ENCODE data around the gene SLC6A5.

The SLC6A5 gene

GRCh38 chr11:20584093-20584774, 15.2 kb upstream of the SLC6A5 start:
- Histone ChIP-seq H3K36me3 (no peaks in the 10 kb centered on the region), H3K9me3 (no peaks in the 10 kb centered on the region), H3K27me3 (no peaks in the 10 kb centered on the region), H3K4me3 (ENCODE audit: low read depth, low read length) (no peak overlapping the region), H3K4me1 (peaks cover 4% of the 10 kb centered on the region; the same call in 1 of the 2 replicates)
- TF ChIP-seq, protein P1, sequence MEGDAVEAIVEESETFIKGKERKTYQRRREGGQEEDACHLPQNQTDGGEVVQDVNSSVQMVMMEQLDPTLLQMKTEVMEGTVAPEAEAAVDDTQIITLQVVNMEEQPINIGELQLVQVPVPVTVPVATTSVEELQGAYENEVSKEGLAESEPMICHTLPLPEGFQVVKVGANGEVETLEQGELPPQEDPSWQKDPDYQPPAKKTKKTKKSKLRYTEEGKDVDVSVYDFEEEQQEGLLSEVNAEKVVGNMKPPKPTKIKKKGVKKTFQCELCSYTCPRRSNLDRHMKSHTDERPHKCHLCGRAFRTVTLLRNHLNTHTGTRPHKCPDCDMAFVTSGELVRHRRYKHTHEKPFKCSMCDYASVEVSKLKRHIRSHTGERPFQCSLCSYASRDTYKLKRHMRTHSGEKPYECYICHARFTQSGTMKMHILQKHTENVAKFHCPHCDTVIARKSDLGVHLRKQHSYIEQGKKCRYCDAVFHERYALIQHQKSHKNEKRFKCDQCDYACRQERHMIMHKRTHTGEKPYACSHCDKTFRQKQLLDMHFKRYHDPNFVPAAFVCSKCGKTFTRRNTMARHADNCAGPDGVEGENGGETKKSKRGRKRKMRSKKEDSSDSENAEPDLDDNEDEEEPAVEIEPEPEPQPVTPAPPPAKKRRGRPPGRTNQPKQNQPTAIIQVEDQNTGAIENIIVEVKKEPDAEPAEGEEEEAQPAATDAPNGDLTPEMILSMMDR (IDR thresholded peaks at IDR 0.05; ENCODE audit: low read depth, low read length) = no peak
- peak; percentile 42 for DNase-seq

DNA sequence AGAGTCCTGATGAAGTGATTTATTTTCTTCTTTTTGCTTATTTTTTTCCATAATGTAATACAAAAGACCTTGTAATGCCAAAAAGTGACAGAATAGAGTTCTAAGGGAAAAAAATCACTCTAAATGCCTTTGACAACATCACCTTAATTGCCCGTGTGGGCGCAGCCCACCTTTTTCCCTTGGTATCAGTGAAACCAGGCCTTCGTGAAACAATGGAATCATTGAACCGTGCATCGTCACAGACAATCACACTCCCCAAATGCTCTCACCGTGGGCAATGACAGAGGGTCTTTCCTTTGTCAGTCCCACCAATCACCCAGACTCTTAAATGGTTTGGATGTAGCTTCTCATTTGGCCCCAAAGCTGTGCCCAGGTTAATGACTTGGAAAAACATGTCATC, 9.6 kb upstream of the SLC6A5 start:
- Histone ChIP-seq H3K4me3 (ENCODE audit: low read depth, low read length) (no peak overlapping the region), H3K36me3 (no peaks in the 10 kb centered on the region), H3K9me3 (no peaks in the 10 kb centered on the region), H3K4me1 (peaks cover 5% of the 10 kb centered on the region), H3K27me3 (no peaks in the 10 kb centered on the region)
- peak; percentile 36 for DNase-seq
- TF ChIP-seq, protein P1 (IDR thresholded peaks at IDR 0.05; ENCODE audit: low read depth, low read length) = no peak

DNA sequence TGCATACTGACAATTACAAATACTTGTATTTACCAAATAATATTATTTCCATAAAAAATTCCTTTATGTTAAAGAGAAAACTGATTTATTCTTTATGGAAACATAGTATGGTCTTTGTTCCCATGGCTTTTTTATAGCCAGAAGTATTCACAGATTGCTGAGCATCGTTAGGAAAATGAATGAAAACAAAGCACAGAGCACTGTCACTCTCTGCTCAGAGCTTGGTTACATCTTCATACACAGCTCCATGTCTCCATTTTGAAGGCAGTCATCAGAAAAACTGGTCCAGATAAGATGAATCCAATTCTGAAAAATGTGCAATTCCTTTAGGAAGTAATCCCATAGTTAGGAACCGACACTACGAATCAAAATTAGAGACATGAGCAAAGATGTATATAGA, 9.0 kb upstream of the SLC6A5 start:
- no peaks in the 10 kb centered on the region for H3K36me3 ChIP-seq
- H3K9me3 ChIP-seq = no peaks in the 10 kb centered on the region
- DNase-seq = no peak
- peaks cover 5% of the 10 kb centered on the region for H3K4me1 ChIP-seq
- no peak overlapping the region for H3K4me3 ChIP-seq (ENCODE audit: low read depth, low read length)
- TF ChIP-seq, protein P1 (IDR thresholded peaks at IDR 0.05; ENCODE audit: low read depth, low read length) = no peak
- no peaks in the 10 kb centered on the region for H3K27me3 ChIP-seq

DNA sequence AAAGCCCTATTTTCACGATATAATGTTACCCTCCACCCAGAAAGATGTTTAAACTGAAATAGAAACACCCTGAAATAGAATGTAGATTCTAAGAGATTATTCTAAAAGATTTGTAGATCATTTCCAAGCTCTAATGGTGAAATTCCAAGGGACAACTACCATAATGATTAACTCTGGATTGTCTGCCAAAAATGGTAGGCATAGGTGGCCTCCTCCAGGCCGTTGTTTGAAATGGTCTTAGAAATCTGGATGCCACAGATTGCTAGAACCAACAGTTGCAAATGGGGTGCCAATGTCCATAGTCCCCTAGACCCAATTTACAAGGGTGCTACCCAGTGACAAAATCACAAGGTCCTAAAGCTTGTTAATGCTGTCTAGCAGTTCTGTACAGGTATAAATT, 6.7 kb upstream of the SLC6A5 start:
- TF ChIP-seq, protein P1 (IDR thresholded peaks at IDR 0.05; ENCODE audit: low read depth, low read length) = no peak
- Histone ChIP-seq H3K9me3 (no peaks in the 10 kb centered on the region), H3K27me3 (no peaks in the 10 kb centered on the region), H3K4me3 (ENCODE audit: low read depth, low read length) (no peak overlapping the region), H3K36me3 (no peaks in the 10 kb centered on the region), H3K4me1 (peaks cover 5% of the 10 kb centered on the region)
- no peak for DNase-seq

GRCh38 chr11:20594274-20595061, 4.9 kb upstream of the SLC6A5 start:
- Histone ChIP-seq H3K4me3 (ENCODE audit: low read depth, low read length) (peak overlapping the region; percentile 17), H3K9me3 (no peaks in the 10 kb centered on the region), H3K36me3 (no peaks in the 10 kb centered on the region), H3K4me1 (peaks cover 3% of the 10 kb centered on the region), H3K27me3 (no peaks in the 10 kb centered on the region)
- TF ChIP-seq, protein P1 (IDR thresholded peaks at IDR 0.05; ENCODE audit: low read depth, low read length) = no peak
- no peak for DNase-seq

DNA sequence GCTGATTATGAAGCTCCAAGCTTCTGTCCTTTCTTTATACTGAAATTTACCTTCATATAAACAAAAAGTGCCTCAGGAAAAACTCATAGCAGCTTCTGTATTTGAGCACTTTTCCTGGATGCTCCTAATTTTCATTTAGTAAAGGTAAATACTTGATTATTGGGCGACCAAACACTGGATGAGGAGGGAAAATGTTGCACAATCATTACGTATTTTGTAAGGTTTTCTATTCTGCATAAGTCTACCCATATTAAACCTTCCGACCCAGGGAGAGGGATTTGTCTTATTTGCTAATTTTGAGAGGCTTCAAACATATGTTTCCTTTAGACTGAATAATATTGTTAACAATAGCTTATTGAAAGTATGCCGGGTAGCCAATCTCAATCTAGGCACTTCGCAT, 4.3 kb upstream of the SLC6A5 start:
- Histone ChIP-seq H3K4me3 (ENCODE audit: low read depth, low read length) (no peak overlapping the region), H3K36me3 (no peaks in the 10 kb centered on the region), H3K9me3 (no peaks in the 10 kb centered on the region), H3K4me1 (no peaks in the 10 kb centered on the region; the same call in 1 of the 2 replicates), H3K27me3 (no peaks in the 10 kb centered on the region)
- no peak for DNase-seq
- TF ChIP-seq, protein P1 (IDR thresholded peaks at IDR 0.05; ENCODE audit: low read depth, low read length) = no peak

Data from BE2C (cell line).